ENCODE measurements around the gene N4BP2L1.

- no peak for TF ChIP-seq CTCF (conservative IDR thresholded peaks at IDR 0.05)
- no peak for TF ChIP-seq ZFX (IDR thresholded peaks at IDR 0.05)
Observed at GRCh38 chr13:32417995-32418394, 9.9 kb downstream of the N4BP2L1 start.
